Smooth muscle cell of the pulmonary artery (primary cell): ENCODE data around the gene DNAJC13. TPM values are rescaled to one million over a fixed set of nuclear protein-coding genes. Genes with fewer than 3 reads are reported as not detected.

Experiments used
- total RNA-seq: library from RNA; depleted of rRNA; stranded (reverse); fragments of >200 nt; gene quantifications from 2 replicates; pipeline ENCODE4 v1.2.3, GENCODE V29; 2014

Gene DNAJC13, protein sequence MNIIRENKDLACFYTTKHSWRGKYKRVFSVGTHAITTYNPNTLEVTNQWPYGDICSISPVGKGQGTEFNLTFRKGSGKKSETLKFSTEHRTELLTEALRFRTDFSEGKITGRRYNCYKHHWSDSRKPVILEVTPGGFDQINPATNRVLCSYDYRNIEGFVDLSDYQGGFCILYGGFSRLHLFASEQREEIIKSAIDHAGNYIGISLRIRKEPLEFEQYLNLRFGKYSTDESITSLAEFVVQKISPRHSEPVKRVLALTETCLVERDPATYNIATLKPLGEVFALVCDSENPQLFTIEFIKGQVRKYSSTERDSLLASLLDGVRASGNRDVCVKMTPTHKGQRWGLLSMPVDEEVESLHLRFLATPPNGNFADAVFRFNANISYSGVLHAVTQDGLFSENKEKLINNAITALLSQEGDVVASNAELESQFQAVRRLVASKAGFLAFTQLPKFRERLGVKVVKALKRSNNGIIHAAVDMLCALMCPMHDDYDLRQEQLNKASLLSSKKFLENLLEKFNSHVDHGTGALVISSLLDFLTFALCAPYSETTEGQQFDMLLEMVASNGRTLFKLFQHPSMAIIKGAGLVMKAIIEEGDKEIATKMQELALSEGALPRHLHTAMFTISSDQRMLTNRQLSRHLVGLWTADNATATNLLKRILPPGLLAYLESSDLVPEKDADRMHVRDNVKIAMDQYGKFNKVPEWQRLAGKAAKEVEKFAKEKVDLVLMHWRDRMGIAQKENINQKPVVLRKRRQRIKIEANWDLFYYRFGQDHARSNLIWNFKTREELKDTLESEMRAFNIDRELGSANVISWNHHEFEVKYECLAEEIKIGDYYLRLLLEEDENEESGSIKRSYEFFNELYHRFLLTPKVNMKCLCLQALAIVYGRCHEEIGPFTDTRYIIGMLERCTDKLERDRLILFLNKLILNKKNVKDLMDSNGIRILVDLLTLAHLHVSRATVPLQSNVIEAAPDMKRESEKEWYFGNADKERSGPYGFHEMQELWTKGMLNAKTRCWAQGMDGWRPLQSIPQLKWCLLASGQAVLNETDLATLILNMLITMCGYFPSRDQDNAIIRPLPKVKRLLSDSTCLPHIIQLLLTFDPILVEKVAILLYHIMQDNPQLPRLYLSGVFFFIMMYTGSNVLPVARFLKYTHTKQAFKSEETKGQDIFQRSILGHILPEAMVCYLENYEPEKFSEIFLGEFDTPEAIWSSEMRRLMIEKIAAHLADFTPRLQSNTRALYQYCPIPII (N-terminal part only)
- total RNA-seq = 71.7 and 72.7 TPM in 2 replicates

DNA sequence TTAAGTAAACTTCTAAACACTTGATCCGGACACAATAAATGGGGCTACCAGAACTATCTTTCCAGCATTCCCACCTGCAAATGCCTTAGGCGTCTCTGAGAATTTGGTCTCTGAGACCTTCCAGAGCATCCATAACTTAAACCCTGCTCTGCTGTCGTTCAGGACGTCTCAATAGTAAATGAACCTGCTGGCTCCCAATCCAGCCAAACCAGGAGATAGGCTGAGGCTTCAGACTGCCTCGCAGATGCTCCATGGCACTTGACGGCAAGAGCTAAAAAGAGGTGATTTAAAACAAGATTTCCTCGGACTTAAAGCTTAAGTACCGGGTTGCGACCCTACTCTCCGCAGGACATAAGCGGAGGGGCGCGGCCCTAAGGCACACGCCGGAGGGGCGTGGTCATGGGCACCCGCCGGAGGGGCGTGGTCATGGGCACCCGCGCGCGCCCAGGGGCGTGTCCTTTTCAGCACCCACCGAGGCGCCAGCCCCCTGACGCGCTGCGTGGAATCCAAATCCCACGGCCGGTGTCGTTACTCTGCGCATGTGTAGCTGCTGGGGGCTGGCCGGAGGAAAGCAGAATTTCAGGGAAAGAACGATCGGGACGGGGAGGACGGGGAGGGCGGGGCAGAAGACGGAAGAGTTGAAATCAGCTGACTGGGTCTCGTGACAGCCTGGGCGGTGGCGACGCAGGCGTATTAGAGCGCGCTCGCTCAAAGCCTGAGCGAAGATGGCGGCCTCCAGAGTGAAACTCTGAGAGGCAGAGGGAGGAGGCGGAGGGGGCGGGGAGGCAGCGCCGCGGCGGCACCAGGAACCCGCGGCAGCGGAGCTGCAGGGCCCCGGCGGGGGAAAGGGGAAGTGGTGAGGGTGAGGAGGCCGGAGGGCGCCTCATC, at the start of gene DNAJC13:
Gene DNAJC13, plus strand, starts transcription at position 696 of the 888 bp plus-strand sequence. CDS start 17,049 bp downstream, outside the sequence.

Other genes with a start within 250 kb of the DNAJC13 start
- gene ACP3, start 100.1 kb upstream of the DNAJC13 start, total RNA-seq = 0.33 TPM in 1 of 2 replicates, not detected in the other
- gene ACKR4, start 179.8 kb downstream of the DNAJC13 start, total RNA-seq = 19.7 and 24.0 TPM in 2 replicates
- 57.7 and 86.2 TPM in 2 replicates for gene ACAD11, start 242.3 kb downstream of the DNAJC13 start, total RNA-seq
- 54.1 and 58.1 TPM in 2 replicates for gene UBA5, start 242.8 kb downstream of the DNAJC13 start, total RNA-seq